ENCODE measurements around the gene TMEM47.

Gene TMEM47

GRCh38 chrX:34585561-34585960 is 71.5 kb downstream of the TMEM47 start:
- DNase-seq (ENCODE audit: low read depth, low spot score): no peak

- no peak for DNase-seq (ENCODE audit: low read depth, low spot score)
Measured at GRCh38 chrX:34584781-34585180, 72.3 kb downstream of the TMEM47 start.

- DNase-seq (ENCODE audit: low read depth, low spot score): no peak
Measured at GRCh38 chrX:34580069-34580468, 77.0 kb downstream of the TMEM47 start.

GRCh38 chrX:34578237-34578636 is 78.8 kb downstream of the TMEM47 start:
- DNase-seq (ENCODE audit: low read depth, low spot score): no peak
